Measurements from ENCODE around the gene USP40.

USP40 gene

DNA sequence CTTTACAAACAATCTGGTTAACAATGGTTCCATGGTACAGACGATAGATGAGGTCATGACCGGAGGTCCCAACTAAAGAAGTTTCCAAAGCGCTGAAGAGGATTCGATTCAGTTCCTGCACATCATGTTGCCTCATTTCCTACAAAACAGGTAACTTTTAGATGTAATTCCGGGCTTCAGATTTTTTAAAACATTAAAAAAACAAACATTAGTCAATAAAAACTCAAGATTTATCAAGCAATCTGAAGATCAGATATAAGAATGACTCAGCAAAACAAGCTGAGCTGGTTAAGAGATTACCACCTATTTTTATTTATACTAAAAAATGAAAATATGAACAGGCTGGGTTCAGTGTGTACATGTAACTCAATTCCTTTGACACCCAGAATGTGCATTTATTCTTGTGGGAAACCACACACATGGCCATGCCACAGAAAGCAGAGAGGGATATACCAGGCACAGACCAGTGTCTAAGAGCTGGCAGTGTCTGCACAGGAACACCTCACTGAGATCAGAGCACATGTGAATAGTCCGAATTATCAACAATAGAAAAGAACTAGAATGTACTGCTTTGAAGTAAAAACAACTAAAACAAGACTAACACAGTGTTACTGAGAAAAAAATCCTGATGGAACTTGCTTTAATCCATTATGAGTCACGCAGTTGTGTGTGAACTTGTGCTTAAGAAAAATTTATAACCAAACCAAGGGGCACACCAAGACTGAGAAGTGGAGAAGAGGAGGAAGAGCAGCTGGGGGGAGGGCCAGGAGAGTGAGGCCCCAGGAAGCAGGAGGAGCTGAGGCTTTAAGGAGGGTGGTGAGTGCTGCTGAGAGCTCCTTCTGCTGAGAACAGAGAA lies 9.5 kb downstream of the USP40 start:
- DNase-seq = peak in 1 of 2 donors; percentile 79

DNA sequence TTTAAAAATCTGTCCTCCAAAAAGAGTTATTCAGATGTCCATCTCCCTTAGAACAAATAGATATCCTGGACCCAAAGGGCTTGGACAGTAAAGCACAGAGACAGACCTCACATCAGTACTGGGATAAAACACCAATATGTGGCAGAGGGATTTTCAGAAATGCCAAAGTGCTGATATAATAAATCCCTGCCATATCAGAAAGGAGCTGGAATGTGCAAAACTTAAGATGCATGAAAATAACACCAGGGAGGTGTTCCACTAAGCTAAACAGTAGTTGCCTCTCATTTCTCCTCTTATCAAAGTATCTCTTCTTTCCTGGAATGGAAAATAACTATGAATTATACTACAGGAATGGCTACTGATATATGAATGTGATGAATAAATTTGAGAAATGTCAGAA lies 13.2 kb downstream of the USP40 start:
- no peak for DNase-seq

DNA sequence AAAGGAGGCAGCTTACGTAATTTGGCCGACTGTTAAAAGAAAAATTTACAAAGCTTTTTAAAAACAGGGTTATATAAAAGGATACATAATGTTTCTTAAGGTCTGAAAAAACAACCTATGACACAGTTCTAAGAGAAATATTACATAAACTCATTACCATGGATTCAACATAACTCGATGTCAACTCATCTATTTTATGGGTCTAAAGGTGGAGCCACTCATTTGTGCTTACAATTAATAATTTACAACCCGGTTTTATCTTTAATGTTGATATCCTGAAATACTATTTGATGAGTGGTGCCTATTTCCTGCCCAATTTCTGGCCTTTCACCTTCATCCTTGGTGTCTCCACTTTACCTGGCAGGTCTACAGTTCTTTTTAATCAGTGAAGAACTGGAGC lies 15.1 kb downstream of the USP40 start:
- DNase-seq = no peak

DNA sequence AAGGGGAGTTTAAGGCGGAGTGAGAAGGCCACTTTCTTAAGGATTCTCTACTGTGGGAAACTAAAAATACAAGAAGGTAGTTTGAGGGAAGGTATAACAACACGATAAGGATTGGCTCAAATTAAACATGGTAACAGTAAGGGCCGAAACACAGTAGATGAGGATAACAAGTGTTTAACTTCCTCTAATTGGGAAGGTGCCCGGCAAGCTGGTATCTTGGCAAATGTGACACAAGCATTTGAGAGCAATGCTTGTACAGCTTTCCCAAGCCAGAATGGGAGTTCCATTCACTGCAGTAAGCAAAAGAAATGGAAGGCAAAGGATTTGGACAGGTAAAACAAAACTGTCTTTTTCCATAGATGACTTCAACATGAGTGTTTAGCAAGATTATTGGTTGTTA lies 19.8 kb downstream of the USP40 start:
- DNase-seq = no peak

DNA sequence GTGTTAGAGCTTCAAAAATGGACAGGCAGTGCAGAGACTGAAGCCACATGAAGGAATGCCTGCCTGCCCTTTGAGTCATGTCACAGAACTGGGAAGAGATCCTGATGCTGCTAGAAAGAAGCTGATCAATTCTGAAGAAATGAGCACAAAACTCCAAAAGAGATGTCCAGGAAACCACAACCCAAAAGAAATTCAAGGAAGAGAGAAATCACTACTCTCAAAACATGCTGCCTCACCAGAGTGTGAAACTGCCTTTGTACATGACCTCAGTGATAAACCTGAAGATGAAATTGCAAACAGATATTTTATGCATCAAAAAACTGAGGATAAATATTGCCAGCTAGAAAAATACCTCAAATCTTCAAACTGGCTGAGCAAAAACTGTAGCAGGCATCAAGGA lies 20.5 kb downstream of the USP40 start:
- DNase-seq = no peak

DNA sequence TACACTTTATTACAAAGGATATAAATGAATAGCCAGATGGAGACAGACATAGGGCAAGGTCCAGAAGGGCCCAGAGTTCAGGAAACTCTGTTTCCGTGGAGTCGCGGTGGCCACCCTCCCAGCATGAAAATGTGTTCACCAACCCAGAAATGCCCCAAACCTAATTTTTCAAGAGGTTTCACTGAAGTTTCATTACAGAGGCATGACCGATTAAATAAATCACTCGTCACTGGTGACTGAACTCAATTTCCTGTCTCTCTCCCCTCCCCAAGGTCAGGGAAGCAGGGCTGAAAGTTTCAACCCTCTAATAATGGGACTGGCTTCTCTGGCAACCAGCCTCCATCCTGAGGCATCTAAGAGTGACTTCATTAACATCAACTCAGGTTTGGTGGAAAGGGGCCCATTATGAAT lies 22.4 kb downstream of the USP40 start:
- DNase-seq = no peak

DNA sequence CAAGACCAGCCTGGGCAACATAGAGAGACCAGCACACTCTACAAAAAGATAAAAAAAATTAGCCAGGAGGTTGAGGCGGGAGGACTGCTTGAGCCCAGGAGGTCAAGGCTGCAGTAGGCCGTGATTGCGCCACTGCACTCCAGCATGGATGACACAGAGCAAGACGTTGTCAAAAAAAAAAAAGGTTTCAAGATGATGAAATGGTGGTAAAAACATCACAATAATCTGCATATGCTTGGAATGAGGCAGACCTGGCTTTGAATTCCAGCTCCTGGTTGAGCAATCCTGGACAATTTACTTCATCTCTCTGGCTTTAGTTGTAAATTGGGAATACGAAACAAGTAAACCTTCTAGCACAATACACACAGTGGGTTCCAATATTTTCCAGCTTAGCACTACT lies 24.1 kb downstream of the USP40 start:
- DNase-seq = no peak

DNA sequence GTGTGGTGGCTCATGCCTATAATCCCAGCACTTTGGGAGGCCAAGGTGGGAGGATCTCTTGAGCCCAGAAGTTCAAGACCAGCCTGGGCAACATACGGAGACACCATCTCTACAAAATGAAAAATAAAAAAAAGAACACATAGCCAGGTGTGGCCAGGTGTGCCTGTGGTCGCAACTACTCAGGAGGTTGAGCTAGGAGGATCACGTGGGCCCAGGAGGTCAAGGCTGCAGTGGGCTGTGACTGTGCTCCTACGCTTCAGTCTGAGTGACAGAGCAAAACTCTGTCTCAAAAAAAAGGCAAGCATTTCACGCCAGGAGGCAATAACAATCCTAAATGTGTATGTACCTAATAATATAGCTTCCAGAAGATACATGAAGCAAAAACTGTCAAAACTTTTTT lies 27.8 kb downstream of the USP40 start:
- DNase-seq = no peak

DNA sequence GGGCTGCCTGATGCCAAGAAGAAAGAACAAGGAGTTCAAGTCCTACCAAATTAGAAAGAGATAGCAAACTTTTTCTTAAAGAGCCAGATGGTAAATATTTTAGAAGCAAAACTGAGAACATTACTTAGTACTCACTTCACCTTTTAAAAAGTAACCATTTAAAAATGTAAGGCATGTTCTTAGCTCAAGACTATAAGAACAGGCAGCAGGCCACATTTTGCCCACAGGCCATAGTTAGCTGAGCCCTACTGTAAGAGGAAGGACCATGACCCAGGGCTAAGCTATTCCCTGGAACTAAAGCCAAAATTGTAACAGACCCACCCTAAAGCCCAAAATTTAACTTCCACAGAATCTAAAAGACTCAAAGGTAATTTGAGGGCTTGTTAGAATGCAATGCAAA lies 31.3 kb downstream of the USP40 start:
- DNase-seq = no peak

DNA sequence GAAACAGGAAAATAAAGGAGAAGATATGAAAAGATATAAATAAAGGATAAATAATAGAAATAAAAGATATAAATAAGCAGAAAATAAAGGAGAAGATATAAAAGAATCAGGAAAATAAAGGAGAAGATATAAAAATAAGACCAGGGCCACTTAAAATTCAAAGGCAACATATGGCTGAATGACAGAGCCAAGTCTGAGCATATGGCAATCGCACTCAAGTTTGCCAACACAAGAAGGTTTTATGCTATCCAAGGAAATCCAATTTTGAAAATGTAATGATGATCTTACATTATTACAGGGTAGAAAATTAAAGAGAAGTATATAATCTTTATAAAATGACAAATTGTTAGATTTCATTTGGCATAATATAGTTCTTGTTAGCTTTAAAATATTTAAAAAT lies 33.6 kb downstream of the USP40 start:
- no peak for DNase-seq

DNA sequence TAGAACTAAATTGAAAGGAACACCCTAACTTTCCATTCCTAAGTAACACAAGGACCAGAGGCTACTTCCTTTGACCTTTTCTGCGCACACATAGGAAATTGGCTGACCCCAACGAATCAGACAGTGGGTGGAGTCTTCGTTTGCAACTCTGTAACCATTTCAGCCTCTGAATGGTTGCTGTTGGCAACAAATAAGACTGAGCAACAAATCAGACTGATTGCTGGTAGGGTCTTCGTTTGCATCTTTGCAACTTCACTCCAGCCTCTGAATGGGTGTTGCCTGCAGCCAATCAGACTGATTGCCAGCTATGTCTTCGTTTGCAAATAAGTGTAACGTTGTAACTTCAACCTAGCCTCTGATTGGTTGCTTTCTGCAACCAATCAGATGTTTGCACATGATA lies 34.6 kb downstream of the USP40 start:
- no peak for DNase-seq

DNA sequence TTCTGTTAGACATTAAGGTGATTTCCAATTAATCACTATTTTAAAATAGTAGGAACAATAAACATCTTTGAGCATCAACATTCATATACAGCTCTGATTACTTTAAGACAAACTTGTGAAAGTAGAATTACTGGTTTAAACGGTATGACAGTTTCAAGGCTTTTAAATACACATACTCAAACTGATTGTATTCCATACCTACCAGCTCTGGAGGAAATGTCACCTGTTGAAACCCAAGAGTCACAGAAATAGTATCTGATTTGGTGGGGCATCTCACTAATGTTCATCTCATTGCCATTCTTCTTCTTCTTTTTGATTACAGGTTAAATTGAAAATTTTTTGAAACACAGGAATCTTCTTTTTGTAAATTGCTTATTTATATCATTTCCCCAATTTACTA lies 36.2 kb downstream of the USP40 start:
- no peak for DNase-seq

DNA sequence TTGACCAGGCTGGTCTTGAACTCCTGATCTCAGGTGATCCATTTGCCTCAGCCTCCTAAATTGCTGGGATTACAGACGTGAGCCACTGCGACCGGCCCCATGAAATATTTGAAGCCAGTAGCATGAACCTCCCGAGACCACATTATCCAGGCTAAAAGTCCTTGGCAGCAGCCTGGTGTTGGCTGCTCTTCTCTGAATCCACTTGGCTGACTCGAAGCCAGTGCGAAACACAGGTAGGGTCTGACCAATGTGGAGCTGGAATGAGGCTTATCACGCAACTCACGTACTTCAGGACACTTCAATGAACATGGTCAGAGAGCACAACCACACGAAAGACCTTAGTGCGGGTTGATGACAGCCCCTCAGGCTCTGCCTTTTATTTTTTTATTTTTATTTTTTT lies 38.4 kb downstream of the USP40 start:
- no peak for DNase-seq

DNA sequence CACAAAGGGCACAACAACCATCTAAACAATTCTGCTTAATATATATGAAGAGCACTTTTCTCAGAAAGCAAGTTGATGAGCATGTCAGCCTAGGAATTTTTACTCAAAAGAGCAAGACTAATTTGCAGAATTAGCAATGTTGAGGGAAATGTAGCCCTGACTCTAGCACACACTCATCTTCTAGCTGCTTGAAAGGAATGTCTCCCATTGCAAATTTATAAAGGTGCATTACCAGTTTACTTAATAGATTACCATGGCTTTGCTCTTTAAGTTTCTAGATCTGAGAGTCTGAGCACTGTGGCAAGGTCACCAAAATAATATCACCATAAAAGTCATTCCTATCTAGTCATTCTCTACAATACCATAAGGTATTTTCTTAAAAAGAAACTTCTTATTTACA lies 40.8 kb downstream of the USP40 start:
- no peak for DNase-seq

DNA sequence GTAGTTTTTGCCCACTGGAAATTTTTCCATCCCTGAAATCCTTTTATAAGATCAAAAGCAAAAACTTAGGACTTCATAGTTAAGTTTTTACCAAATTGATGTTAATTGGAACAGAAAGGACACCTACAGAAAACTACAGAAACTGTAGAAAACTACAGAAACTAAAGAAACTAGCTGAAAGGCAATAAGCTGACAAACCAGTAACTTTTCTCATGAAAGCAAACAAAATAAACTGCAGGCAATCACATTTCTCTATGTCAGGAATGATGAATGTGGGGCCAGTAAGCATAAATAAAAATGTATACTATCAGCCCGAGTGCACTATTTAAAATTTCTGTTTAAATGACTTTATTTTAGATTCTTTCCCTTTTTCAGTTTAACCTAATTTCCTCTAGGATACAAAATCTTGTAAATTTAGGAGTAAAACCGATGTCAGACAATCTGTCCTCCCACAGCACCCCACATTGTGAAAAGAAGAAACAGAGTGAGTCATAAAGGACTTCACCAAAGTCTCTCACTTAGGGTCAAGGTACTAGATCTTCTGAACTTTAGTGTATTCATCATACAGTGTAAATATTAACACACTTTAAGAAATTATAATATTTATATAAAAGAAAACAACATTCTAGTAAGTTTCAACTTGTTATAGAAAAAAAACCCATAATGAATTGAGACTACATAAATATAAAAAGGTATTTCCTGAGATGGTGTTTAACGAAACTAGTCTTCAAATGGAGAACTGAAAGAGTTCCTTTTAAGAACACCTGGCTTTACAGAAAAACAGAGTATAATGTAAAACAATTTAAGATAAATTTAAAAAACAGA lies 46.6 kb downstream of the USP40 start:
- peak in 1 of 2 donors; percentile 38 for DNase-seq

DNA sequence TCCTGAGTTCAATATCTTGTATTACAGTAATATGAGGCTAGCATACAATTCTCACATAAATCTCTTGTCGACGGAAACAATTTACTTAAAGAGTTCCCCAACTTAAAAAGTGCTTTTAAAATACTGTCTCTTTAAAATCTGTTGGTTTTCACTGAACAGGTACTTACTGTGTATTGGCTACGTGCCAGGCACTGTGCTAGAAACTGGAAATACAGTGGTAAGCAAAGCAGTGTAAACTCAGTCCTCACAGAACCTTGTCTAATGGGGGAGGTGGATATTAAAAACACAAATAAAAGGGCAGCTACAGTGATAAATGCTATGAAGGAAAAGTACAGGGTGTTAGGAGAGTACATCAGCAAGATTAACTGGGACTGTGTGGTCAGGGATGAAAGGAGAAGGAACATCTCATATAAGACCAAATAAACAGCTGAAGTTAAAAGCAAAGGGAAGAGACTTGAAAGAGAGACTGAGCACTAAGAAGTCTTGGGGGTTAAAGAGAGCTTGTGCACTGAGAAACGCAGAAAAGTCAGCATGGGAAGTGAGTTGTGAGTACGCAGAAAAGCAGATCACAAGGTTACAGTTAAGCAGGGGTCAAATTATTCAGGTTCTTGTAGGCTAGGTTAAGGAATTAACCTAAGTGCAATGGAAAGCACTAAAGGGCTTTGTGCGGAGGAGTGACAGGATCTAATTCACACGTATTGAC lies 52.5 kb downstream of the USP40 start:
- DNase-seq = no peak

DNA sequence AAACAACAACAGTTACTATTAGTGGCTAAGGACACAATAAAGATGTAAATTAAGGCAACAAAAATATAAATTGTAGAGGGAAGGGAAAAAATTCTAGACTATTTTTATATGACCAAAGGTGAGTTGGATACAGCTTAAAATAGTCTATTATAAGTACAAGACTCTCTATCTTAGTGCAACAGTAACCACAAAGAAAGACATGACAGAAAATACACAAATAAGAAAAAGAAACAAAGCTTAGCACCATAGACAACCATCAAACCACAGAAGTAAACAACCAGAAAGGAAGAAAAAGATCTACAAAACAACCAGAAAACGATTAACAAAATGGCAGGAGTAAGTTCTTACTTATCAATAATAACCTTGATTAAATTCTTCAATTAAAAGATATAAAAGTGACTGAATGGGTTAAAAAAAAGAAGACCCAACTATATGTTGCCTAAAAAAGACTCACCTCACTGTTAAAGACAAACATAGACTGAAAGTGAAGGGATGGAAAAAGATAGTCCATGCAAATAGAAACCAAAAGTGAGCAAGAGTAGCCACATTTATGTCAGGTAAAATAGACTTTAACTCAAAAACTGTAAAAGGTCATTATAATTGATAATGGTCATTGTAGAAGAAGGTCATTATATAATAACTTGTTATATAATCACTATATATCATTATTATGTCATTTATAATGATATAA lies 62.5 kb downstream of the USP40 start:
- DNase-seq = no peak

DNA sequence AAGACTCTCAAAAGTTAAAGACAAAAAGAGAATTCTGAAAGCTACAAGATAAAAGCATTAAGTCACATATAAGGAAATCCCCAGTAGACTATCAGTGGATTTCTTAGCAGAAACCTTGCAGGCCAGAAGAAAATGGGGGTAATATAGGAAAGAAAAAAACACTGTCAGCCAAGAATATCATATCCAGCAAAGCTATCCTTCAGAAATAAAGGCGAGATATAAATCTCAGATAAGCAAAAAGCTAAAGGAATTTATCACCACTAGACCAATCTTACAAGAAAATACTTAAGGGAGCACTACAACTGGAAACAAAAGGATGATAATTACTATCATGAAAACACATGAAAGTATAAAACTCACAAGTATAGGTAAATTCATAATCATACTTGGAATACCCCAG lies 63.1 kb downstream of the USP40 start:
- DNase-seq = no peak

DNA sequence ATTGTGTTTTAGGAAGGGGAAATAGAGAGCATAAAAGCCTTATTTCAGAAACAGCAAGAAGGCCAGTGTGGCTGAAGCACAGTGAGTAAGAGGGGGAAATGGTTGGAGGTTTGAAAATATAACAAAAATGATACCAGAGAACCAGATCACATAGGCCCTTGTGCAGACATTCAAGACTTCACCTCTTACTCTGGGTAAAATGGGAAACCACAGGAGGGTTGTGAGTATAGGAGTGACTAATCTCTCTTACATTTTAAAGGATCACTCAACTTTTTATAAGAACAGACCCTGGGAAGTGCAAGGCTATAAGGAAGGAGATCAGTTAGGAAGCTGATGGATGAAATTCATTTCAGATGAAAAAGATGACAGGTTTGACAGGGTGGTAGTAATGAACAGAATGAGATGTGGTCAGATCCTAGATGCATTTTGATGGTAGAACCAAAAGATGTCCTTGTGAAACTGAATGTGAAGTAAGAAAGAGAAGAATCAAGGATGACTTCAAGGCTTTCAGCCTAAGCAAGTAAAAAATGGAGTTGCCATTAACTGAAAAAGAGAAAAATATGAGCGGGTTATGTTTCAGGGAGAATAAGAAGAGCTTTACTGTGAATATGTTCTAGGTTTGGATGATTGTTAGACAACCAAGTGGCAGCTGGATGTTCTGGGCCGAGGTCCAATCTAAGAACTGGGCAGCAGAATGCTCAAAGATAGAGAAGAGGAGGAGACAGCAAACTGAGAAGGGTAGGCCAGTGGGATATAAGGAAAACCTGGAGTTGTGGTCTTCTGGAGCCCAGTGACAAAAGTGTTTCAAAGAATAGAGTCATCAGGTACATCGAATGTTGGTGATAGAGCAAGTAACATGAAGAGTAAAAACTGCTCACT lies 65.1 kb downstream of the USP40 start:
- DNase-seq = no peak

DNA sequence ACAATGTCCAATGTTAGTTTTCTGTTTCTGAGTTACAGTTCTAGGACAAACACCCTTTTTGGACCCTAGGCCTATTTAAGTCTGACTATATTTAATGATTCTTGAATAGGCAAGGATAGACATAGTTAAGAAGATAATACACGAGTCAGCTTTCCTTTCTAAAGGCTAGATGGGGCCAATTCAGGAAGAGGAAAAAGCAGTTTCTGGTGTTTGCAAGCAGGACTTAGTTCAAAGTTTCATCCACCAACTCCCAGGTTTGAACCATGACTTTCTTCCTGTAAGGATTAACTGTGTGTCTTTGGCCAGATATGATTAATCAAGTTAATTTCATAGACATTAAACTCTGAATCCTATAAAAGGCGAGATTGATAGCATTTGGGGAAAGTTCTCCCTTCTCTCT lies 66.7 kb downstream of the USP40 start:
- no peak for DNase-seq

DNA sequence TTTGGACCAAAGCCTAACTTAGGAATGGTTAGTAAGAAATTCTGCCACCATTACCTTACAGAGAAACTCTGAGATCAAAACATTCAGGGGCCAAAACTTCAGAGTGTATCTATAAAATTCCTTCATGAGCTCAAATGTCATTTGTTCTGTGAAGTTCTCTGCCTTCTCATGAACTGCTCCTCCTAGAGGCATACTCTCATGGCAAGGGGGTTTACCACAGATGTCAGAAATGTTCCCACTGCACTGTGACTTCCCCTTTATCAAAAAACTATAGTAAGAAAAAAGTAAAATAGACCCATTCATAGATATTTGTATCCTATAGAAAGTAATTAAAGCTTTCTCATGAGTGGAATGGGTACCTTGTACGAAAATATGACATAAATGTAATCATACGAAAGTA lies 68.5 kb downstream of the USP40 start:
- DNase-seq = peak in 1 of 2 donors; percentile 11

DNA sequence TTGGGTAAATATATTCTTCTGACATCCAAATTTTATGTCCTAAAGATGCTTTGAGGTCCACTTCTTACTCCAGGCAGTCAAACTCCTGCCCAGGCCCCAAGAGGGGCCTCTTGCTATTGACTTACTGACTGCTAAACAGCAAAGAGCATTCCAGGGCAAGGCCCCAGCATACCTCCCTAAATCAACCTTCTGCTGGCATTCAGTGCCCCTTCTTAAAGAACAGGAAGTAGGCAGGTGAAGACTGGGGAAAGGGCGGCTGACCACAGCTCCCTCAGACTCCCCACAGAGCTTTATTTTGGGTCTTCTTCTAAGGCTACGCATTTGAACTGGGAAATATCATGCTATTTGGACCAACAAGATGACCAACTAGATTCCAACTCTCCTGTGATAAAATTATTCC lies 68.9 kb downstream of the USP40 start:
- DNase-seq = no peak

All from bone marrow (tissue), 2 donors.